ENCODE data around the gene FIBIN. TPM values are rescaled to one million over a fixed set of nuclear protein-coding genes. Genes with fewer than 3 reads are reported as not detected.

FIBIN gene
- total RNA-seq, 1 experiment from 2014 or later = not detected

DNA sequence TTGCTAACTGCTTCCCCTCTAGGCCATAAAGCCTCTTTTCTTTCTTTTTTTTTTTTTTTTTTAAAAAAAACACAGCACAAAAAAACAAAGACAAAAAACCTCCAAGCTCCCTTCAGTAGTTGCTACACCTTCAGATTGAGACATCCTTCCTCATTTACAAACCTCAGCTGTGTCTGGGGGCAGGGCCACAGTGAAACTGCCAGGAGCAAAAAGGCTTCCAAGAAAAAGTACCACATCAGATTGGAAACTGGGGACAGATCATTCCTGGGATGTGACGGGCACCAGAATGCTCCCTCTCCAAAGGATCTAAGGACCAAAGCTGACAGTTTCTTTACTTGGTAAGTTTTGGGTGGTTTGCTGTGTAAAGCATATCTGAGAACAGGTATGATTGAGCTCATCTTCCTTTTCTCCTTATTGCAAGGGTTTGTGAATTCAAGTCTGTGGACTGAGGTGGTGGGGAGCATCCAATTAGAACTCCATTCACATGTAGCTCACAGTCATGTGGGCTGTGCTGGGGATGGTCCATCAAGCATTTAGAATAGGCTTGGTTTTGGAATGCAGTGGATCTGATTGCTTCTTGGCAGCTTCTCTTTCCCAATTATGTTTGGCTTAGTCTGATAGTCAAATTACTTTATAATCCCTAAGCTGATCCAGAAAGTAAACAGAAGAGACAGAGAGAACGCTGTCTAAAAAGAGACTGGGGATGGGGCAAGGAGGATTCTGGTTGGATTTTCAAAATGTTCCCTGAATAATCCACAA, 47.4 kb downstream of the FIBIN start:
- CTCF ChIA-PET = no interaction called here
- H3K9me3 ChIP-seq (ENCODE audit: control insufficient read depth in 1 of 2, insufficient read depth in 1 of 2, low read depth in 1 of 2, low read length in 2 of 2) = no peaks in the 10 kb centered on the region
- RAD21 ChIA-PET (ENCODE audit: low non-redundant PET in 1 of 2, low total read pairs in 2 of 2, uncharacterized antibody in 2 of 2, unreplicated experiment in 2 of 2) = no interaction called here
- H3K4me1 ChIP-seq (ENCODE audit: control insufficient read depth in 1 of 2, insufficient read depth in 2 of 2, low read length in 2 of 2) = no peaks in the 10 kb centered on the region
- H3K36me3 ChIP-seq (ENCODE audit: control insufficient read depth in 1 of 2, insufficient read depth in 2 of 2, low read length in 2 of 2) = no peaks in the 10 kb centered on the region
- POLR2A ChIA-PET = no interaction called here
- H3K27me3 ChIP-seq (ENCODE audit: insufficient read depth, low read length) = no peaks in the 10 kb centered on the region; the same call in 1 of the 2 replicates
- intact Hi-C loops (cut with micrococcal nuclease) = no loop called here
- no TSS peak for BruUV-seq (replicated peaks)
- H3K4me3 ChIP-seq (replicated peaks in 1 of 2; ENCODE audit: low read depth in 1 of 2, low read length in 2 of 2) = no peak overlapping the region
- H2AFZ ChIP-seq (ENCODE audit: low read depth, low read length, poor library complexity, severe bottlenecking) = no peak overlapping the region
- H3K4me2 ChIP-seq (ENCODE audit: low read length) = no peak overlapping the region
- no peaks in the 10 kb centered on the region for H4K20me1 ChIP-seq (ENCODE audit: insufficient read depth)
- TF ChIP-seq YY1 (IDR thresholded peaks at IDR 0.05; ENCODE audit: extremely low read depth, insufficient replicate concordance, low read depth, low read length) = no peak
- TF ChIP-seq, protein P1, sequence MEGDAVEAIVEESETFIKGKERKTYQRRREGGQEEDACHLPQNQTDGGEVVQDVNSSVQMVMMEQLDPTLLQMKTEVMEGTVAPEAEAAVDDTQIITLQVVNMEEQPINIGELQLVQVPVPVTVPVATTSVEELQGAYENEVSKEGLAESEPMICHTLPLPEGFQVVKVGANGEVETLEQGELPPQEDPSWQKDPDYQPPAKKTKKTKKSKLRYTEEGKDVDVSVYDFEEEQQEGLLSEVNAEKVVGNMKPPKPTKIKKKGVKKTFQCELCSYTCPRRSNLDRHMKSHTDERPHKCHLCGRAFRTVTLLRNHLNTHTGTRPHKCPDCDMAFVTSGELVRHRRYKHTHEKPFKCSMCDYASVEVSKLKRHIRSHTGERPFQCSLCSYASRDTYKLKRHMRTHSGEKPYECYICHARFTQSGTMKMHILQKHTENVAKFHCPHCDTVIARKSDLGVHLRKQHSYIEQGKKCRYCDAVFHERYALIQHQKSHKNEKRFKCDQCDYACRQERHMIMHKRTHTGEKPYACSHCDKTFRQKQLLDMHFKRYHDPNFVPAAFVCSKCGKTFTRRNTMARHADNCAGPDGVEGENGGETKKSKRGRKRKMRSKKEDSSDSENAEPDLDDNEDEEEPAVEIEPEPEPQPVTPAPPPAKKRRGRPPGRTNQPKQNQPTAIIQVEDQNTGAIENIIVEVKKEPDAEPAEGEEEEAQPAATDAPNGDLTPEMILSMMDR (IDR thresholded peaks at IDR 0.05 in 2 of 3, conservative IDR thresholded peaks at IDR 0.05 in 1 of 3; ENCODE audit: borderline replicate concordance in 1 of 3, insufficient read depth in 1 of 3, low read depth in 2 of 3, low read length in 2 of 3) = no peak
- no peak for TF ChIP-seq SRF (IDR thresholded peaks at IDR 0.05; ENCODE audit: low read depth)
- TF ChIP-seq, protein P2, sequence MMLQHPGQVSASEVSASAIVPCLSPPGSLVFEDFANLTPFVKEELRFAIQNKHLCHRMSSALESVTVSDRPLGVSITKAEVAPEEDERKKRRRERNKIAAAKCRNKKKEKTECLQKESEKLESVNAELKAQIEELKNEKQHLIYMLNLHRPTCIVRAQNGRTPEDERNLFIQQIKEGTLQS (IDR thresholded peaks at IDR 0.05) = no peak
- DNase-seq (ENCODE audit: low read depth, low spot score) = no peak
- no peak for ATAC-seq
- H3K27ac ChIP-seq (ENCODE audit: low read depth, low read length) = no peak overlapping the region
- H3K9me2 ChIP-seq (ENCODE audit: insufficient read depth) = no peaks in the 10 kb centered on the region
- no peak overlapping the region for H3K9ac ChIP-seq (ENCODE audit: low read length)
- no peaks in the 10 kb centered on the region for H3K79me2 ChIP-seq (ENCODE audit: insufficient read depth, low read length)

Other genes with a start within 250 kb of the FIBIN start
- gene BBOX1, start 46.7 kb downstream of the FIBIN start, total RNA-seq (2021; ENCODE audit: unreplicated experiment) = not detected